NCI-H2196 treated with DMSO at 0.1 percent for 48 hours (cell line): ENCODE measurements around the gene RPRML.
"Not testable (repeated sequence)": the region's sequence is repeated elsewhere in the genome, so short reads cannot be mapped to it uniquely, and the experiment has no call there.

ENCODE experiments used
- DNase-seq: peaks from one replicate; lab custom pipeline; 2025; ENCODE audit not compliant: unreplicated experiment; lab: John Stamatoyannopoulos, UW

RPRML gene

GRCh38 chr17:46979147-46979863 lies at the start of gene RPRML:
Gene RPRML (minus strand): TSS chr17:46979253. CDS start chr17:46979007, 246 bp downstream.
- DNase-seq = peak; percentile 30

GRCh38 chr17:47016966-47017365 lies 37.9 kb upstream of the RPRML start:
- not testable (repeated sequence) for DNase-seq

- no peak for DNase-seq
Measured at GRCh38 chr17:47013341-47013740, 34.3 kb upstream of the RPRML start.

GRCh38 chr17:47012457-47012856 lies 33.4 kb upstream of the RPRML start:
- no peak for DNase-seq

GRCh38 chr17:47009759-47010594 lies 30.9 kb upstream of the RPRML start:
- no peak for DNase-seq

GRCh38 chr17:47004906-47005305 lies 25.9 kb upstream of the RPRML start:
- DNase-seq = no peak

GRCh38 chr17:47003864-47004263 lies 24.8 kb upstream of the RPRML start:
- DNase-seq = not testable (repeated sequence)

GRCh38 chr17:46995841-46996571 lies 17.0 kb upstream of the RPRML start:
- DNase-seq = no peak

- DNase-seq = no peak
Measured at GRCh38 chr17:46994993-46995392, 15.9 kb upstream of the RPRML start.

GRCh38 chr17:46991617-46992016 lies 12.6 kb upstream of the RPRML start:
- peak; percentile 31 for DNase-seq

GRCh38 chr17:46989637-46990431 lies 10.8 kb upstream of the RPRML start:
- no peak for DNase-seq

- not testable (repeated sequence) for DNase-seq
Measured at GRCh38 chr17:46987927-46988326, 8.9 kb upstream of the RPRML start.

- DNase-seq = no peak
Measured at GRCh38 chr17:46986366-46986765, 7.3 kb upstream of the RPRML start.

GRCh38 chr17:46984892-46985291 lies 5.8 kb upstream of the RPRML start:
- peak; percentile 79 for DNase-seq

GRCh38 chr17:46984341-46984740 lies 5.3 kb upstream of the RPRML start:
- DNase-seq = peak; percentile 32

- DNase-seq = no peak
Measured at GRCh38 chr17:46983782-46984181, 4.7 kb upstream of the RPRML start.

- no peak for DNase-seq
Measured at GRCh38 chr17:46982577-46982976, 3.5 kb upstream of the RPRML start.

GRCh38 chr17:46978489-46979146 lies 435 bp downstream of the RPRML start:
- DNase-seq = no peak

- DNase-seq = no peak
Measured at GRCh38 chr17:46977750-46978488, 1.1 kb downstream of the RPRML start.

- DNase-seq = no peak
Measured at GRCh38 chr17:46977348-46977747, 1.7 kb downstream of the RPRML start.
